KG1 (cell line): ENCODE results near the gene ATP9A.
"Not testable (repeated sequence)": the region's sequence is repeated elsewhere in the genome, so short reads cannot be mapped to it uniquely, and the experiment has no call there.

Source experiments
- DNase-seq: peaks from one replicate; lab custom pipeline; 2025; lab: John Stamatoyannopoulos, UW

ATP9A gene

DNA sequence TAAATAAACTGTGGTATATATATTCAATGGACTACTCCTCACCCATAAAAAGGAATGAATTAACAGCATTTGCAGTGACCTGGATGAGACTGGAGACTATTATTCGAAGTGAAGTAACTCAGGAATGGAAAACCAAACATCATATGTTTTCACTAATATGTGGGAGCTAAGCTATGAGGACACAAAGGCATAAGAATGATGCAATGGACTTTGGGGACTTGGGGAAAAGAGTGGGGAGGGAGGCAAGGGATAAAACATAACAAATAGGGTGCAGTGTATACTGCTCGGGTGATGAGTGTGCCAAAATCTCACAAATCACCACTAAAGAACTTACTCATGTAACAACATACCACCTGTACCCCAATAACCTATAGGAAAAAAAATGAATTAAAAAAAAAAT, 45.2 kb downstream of the ATP9A start:
- not testable (repeated sequence) for DNase-seq

DNA sequence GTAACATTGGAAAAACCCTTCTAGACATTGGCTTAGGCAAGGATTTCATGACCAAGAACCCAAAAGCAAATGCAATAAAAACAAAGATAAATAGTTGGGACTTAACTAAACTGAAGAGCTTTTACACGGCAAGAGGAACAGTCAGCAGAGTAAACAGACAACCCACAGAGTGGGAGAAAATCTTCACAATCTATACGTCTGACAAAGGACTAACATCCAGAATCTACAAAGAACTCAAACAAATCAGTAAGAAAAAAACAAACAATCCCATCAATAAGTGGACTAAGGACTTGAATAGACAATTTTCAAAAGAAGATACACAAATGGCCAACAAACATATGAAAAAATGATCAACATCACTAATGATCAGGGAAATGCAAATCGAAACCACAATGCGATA, 45.9 kb downstream of the ATP9A start:
- DNase-seq, result not testable (repeated sequence)

DNA sequence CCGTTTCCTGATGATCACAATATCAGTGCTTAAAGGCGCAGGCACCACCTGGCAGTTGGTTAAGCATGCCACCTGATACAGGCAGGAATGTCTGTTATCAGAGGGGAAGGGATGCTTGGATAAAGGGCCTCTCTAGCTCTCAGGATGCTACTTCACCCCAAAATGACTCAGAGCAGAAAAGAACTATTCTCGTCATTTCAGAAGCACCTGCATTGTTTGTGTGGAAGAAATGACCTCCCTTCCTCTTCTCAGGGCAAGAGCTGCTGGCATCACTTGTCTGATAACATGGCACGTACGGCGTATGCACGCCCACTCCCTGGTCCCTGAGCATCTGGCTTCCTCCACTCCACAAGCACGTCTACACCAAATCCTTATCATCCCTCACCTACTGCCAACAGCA, 47.3 kb downstream of the ATP9A start:
- no peak for DNase-seq

DNA sequence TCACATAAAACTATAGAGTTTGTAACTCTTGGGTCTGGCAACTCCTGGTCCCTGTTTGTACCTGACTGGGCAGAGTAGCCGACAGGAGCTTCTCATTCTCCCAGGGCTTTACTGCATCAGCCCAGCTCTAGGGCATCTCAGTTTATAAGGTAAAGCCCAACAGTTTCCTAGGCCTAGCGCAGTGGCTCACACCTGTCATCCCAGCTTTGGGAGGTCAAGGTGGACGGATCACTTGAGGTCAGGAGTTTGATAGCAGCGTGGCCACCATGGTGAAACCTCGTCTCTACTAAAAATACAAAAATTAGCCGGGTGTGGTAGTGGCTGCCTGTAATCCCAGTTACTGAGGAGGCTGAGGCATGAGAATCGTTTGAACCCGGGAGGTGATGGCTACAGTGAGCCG, 47.8 kb downstream of the ATP9A start:
- no peak for DNase-seq

DNA sequence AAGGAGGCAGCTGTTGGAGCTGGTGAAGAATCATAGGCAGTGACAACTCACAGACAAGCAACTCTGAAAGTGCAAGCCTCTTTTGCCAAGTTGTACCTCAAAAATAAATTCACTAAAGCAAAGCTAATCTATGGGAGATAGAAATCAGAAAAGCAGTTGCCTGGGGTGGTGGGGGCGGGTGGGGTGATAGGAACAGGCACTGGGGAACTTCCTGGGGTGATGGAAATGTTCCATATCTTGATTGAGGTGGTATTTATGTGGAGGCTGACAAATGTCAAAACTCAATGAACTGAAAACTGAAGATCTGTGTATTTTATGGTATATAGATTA, 52.4 kb downstream of the ATP9A start:
- DNase-seq, result no peak

GRCh38 chr20:51715163-51715855, 52.9 kb downstream of the ATP9A start:
- no peak for DNase-seq

DNA sequence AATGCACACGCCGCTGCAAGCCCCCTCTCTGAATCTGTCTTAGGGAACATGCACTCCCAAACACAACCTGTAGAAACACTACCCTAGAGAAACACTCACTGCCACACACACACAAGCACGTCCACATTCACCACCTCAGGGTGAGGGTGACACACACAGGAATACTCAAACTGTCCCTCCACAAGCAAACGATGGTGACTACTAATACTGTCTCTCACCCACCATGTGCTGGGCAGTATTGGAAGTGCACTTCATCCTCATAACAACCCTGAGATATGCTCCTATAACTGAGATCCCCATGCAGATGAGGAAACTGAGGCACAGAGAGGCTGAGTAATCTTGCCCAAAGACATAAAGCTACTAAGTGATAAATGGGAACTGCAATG, 55.0 kb downstream of the ATP9A start:
- DNase-seq, result no peak

DNA sequence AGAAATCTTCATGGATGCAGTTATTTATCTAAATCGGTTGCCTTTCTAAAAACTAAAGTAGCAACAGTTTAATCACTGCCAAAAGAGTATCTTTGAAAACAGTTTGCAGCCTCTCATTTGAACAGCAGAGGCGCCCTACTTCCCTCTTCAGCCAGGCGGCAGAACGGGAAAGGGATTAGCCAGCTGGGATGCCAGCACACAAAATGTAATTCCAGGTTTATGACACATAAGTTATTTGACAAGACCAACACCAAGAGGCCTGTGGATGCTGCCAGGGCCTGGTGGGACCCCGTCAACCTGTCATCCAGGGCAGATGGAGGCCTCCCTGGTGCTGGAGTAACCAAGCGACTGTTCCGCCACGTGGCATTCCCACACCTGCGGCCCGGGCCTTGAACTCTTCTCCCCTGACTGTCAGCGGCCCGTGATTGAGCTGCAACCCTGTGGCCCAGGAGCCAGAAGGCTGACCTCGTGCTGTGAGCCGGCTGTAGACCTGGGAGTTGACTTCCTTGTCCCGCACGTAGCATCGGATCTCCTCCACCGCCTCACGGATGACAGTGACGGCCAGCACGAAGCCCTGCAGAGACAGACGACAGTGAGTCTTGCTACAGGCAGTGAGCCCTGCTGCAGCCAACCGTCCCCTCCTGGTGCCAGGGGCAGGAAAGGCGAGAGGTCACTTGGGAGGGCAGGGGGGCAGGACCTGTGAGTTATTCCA, 55.5 kb downstream of the ATP9A start:
- no peak for DNase-seq

- no peak for DNase-seq
These were observed 56.8 kb downstream of the ATP9A start for GRCh38 chr20:51711426-51711825.

DNA sequence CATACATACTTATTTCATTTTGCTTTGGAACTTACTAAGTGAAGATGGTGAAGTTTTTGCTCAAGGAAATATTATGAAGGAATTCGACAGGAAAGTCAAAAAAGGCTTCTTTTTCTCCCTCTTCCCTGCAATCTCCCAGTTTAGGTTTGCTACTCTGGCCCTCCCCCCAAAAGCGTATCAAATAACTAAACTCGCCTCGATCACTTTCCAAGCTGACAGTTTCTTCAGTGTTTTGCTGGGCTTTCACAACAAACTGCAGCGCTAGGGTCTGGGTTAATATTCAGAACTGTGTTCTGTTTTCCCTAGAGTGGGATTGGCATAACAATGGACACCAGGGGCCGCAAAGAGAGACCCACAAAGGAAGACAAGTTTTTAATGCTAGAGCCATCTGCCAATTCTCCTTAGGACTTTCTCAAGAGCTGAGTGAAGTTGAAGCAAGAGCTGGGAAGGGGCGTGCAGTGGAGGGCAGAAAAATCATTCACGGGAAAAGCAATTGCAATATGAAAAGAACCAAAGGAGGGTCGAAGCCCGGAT, 57.8 kb downstream of the ATP9A start:
- DNase-seq, result no peak

- DNase-seq, result no peak
These were observed 62.8 kb downstream of the ATP9A start for GRCh38 chr20:51705400-51705799.

DNA sequence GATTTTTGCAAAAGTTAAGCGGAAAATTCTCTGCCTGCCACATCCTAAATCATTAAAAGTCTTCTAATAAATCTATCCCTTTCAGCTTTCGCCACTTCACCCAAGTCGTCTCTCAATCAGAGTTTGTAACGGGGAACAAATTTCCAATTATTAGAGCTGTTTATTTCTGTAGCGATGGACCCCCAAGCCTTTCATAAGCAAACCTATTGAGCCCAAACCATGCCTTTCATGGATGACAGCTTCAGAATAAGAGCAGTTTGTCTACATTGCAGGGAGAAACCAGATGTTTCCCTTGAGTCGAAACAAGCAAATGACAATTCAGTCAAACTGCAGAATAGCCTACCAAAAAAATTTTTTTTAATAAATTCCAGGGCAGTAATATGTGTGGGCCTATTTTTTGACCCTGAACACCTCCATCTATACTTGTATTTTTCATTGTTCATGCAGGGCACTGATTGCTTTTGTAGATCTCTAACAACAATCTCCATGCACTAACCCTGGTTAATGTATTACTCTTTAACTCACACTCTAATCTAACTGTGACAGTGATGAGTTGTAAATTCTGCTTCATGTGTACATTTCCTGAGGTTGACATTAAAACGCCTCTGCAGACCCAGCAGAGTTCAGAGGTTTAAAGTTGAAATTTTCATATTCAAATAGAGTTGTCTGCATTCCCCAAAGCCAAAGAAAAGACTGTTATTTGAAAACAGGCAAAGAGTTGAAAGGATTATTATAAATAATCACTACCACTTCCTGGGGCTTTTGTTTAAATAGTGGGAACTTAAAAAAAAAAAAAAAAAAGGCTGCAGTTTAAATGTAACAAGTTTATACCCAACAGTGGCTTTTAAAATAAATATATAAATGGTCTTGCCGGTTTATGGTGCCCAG, 64.5 kb downstream of the ATP9A start:
- DNase-seq, result no peak

GRCh38 chr20:51702556-51702955, 65.6 kb downstream of the ATP9A start:
- no peak for DNase-seq

DNA sequence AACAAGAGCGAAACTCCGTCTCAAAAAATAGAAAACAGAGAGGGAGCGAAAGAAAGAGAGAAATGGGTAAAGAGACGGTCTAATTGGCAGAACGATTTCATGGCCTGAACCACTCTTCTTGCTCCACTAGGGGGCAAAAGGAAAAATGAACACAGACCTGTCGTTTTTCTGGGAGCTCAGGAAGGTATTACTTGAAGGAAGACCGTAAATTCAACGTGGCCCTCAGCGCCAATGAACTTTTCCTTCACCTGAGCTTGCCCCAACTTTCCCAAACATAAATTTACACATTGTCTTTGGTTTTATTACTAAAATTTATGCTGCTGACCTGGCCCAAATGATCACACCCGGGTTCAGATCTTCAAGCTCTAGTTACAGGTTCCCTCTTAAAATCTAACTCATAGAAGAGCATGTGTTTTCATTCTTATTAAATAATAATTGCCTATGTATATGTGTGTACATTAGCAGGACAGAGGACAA, 67.3 kb downstream of the ATP9A start:
- DNase-seq, result no peak

DNA sequence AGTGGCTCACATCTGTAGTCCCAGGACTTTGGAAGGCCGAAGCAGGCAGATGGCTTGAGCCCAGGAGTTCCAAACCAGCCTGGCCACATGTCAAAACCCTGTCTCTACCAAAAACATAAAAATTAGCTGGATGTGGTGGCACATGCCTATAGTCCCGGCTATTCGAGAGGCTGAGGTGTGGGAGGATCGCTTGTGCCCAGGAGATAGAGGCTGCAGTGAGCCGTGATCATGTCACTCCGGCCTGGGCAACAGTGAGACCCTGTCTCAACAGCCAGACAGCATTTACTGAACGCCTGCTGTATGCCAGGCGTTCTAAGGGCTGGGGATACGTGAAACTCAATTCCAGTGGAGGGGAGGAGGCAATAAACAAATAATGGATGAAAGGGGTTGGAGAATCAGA, 69.9 kb downstream of the ATP9A start:
- no peak for DNase-seq

DNA sequence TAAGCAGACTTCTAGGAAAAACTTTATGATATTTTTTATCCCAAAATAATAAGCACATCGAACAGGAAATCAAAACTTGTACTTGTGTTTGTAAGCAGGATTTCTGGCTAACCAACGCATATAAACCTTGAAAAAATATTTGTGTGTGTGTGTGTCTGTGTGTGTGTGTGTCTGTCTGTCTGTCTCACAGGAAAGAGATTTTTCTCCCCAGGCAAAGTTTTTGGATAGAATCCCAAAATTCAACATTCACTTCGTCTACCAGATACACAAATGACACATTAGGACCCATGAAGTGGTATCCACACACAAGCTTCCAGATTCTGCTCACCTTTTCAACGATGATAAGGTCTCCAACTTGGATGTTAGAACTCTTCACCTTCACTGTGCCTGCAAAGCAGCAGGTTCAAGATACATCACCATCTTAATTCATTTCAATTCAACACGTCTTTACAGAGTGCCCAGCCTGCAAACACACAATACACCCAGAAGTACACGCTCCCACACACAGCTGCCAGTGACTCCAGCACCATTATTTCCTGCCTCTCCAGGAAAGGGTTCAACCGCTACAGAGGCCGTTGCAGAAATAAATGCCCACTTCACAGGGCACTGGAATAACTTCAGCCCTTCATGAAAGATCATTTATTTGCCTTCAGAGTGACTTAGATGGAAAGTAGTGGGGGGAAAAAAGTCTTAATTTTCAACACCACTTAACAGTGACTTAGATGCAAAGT, 70.9 kb downstream of the ATP9A start:
- DNase-seq, result no peak

GRCh38 chr20:51696304-51697071, 71.7 kb downstream of the ATP9A start:
- peak; percentile 57 for DNase-seq

GRCh38 chr20:51695574-51696303, 72.5 kb downstream of the ATP9A start:
- no peak for DNase-seq

- DNase-seq, result no peak
These were observed 75.3 kb downstream of the ATP9A start for GRCh38 chr20:51692806-51693400.

GRCh38 chr20:51691703-51692102, 76.5 kb downstream of the ATP9A start:
- no peak for DNase-seq
